H9 (cell line): ENCODE results near the gene PHOSPHO1. TPM values are rescaled to one million over a fixed set of nuclear protein-coding genes. Genes with fewer than 3 reads are reported as not detected.

Source experiments
- DNase-seq: peaks from one replicate; pipeline ENCODE4 v3.0.0-alpha.2; 2017
- H2AFZ ChIP-seq: one replicate; pipeline ENCODE4 v1.6.1; 2013; ENCODE audit warnings: mild to moderate bottlenecking, low read length, control low read depth, moderate library complexity
- H2AK5ac ChIP-seq: 2 replicates; pipeline ENCODE4 v1.6.1; 2013; ENCODE audit warnings: low read length, control low read depth, mixed read lengths; ENCODE audit not compliant: insufficient read length
- H2BK120ac ChIP-seq: one replicate; pipeline ENCODE4 v1.6.1; 2013; ENCODE audit warnings: low read depth, mild to moderate bottlenecking, low read length, control low read depth, inconsistent platforms; ENCODE audit not compliant: poor library complexity, severe bottlenecking
- H2BK12ac ChIP-seq: 2 replicates; pipeline ENCODE4 v1.6.1; 2013; ENCODE audit warnings: low read length, control low read depth, mixed read lengths, low read depth; ENCODE audit not compliant: insufficient read length
- H2BK15ac ChIP-seq: 2 replicates; pipeline ENCODE4 v1.6.1; 2013; ENCODE audit warnings: low read depth, low read length, control low read depth
- H2BK20ac ChIP-seq: one replicate; pipeline ENCODE4 v1.6.1; 2013; ENCODE audit warnings: low read depth, mild to moderate bottlenecking, low read length, control low read depth, inconsistent platforms; ENCODE audit not compliant: poor library complexity, severe bottlenecking
- H2BK5ac ChIP-seq: 2 replicates; pipeline ENCODE4 v1.6.1; 2013; ENCODE audit warnings: low read length, control low read depth, mixed read lengths; ENCODE audit not compliant: insufficient read length
- H3K14ac ChIP-seq: 2 replicates; pipeline ENCODE4 v1.6.1; 2013; ENCODE audit warnings: low read length, control low read depth; ENCODE audit not compliant: insufficient read depth
- H3K18ac ChIP-seq: 2 replicates; pipeline ENCODE4 v1.6.1; 2013; ENCODE audit warnings: low read depth, mild to moderate bottlenecking, mixed read lengths, low read length, control low read depth; ENCODE audit not compliant: insufficient read length
- H3K23ac ChIP-seq: 2 replicates; pipeline ENCODE4 v1.6.1; 2013; ENCODE audit warnings: low read length, control low read depth, mixed read lengths, low read depth; ENCODE audit not compliant: insufficient read length
- H3K23me2 ChIP-seq: 2 replicates; pipeline ENCODE4 v1.6.1; 2013; ENCODE audit warnings: low read depth, mild to moderate bottlenecking, mixed read lengths, low read length, control low read depth; ENCODE audit not compliant: insufficient read length, poor library complexity, severe bottlenecking
- H3K27ac ChIP-seq: 2 replicates; pipeline ENCODE4 v1.5.1; 2013; ENCODE audit warnings: low read length, control low read depth, mixed read lengths, low read depth; ENCODE audit not compliant: insufficient read length
- H3K27me3 ChIP-seq: 2 replicates; pipeline ENCODE4 v1.6.1; 2013; ENCODE audit warnings: low read length, control low read depth, inconsistent platforms; ENCODE audit not compliant: insufficient read depth
- H3K4ac ChIP-seq: 2 replicates; pipeline ENCODE4 v1.6.1; 2013; ENCODE audit warnings: low read depth, mild to moderate bottlenecking, control low read depth, inconsistent platforms, low read length, moderate library complexity
- H3K4me1 ChIP-seq: 2 replicates; pipeline ENCODE4 v1.6.1; 2013; ENCODE audit warnings: low read length, control low read depth, inconsistent platforms; ENCODE audit not compliant: insufficient read depth
- H3K4me2 ChIP-seq: 2 replicates; pipeline ENCODE4 v1.6.1; 2013; ENCODE audit warnings: low read length, control low read depth, mixed read lengths; ENCODE audit not compliant: insufficient read length, insufficient read depth
- H3K56ac ChIP-seq: 2 replicates; pipeline ENCODE4 v1.6.1; 2013; ENCODE audit warnings: low read depth, mild to moderate bottlenecking, mixed read lengths, low read length, control low read depth; ENCODE audit not compliant: insufficient read length
- H3K79me1 ChIP-seq: 2 replicates; pipeline ENCODE4 v1.6.1; 2013; ENCODE audit warnings: low read depth, mild to moderate bottlenecking, moderate library complexity, low read length, control low read depth, inconsistent platforms; ENCODE audit not compliant: insufficient read depth, poor library complexity, severe bottlenecking
- H3K79me2 ChIP-seq: 2 replicates; pipeline ENCODE4 v1.6.1; 2013; ENCODE audit warnings: low read length, control low read depth, inconsistent platforms; ENCODE audit not compliant: insufficient read depth
- H3K9ac ChIP-seq: 2 replicates; pipeline ENCODE4 v1.6.1; 2013; ENCODE audit warnings: low read length, control low read depth, mixed read lengths; ENCODE audit not compliant: insufficient read length; ENCODE audit errors: extremely low read depth
- H3K9me3 ChIP-seq: one replicate; pipeline ENCODE4 v1.6.1; 2013; ENCODE audit warnings: low read depth, low read length, inconsistent platforms; ENCODE audit not compliant: control insufficient read depth
- H3T11ph ChIP-seq: one replicate; pipeline ENCODE4 v1.6.1; 2013; ENCODE audit warnings: mild to moderate bottlenecking, low read length, control low read depth, inconsistent platforms
- H4K20me1 ChIP-seq: one replicate; pipeline ENCODE4 v1.6.1; 2013; ENCODE audit not compliant: control insufficient read depth, insufficient read length, insufficient read depth
- H4K5ac ChIP-seq: 2 replicates; pipeline ENCODE4 v1.6.1; 2013; ENCODE audit warnings: low read depth, mild to moderate bottlenecking, mixed read lengths, low read length, control low read depth; ENCODE audit not compliant: insufficient read length
- H4K8ac ChIP-seq: replicated peaks from 2 replicates; pipeline ENCODE4 v1.6.1; 2013; ENCODE audit warnings: low read length, control low read depth, mixed read lengths, low read depth; ENCODE audit not compliant: insufficient read length
- H4K91ac ChIP-seq: 2 replicates; pipeline ENCODE4 v1.6.1; 2013; ENCODE audit warnings: low read depth, mild to moderate bottlenecking, moderate library complexity, mixed read lengths, low read length, control low read depth; ENCODE audit not compliant: insufficient read length
- H3K27ac Mint-ChIP-seq, 3 experiments: 2 replicates in 2 of 3; 3 replicates in 1 of 3; pipeline ENCODE4 v1.8.0; 2020 to 2021; ENCODE audit warnings: mixed read lengths in 3 of 3, mild to moderate bottlenecking in 1 of 3, moderate library complexity in 1 of 3
- H3K27me3 Mint-ChIP-seq: 2 replicates; pipeline ENCODE4 v1.8.0; 2021; ENCODE audit warnings: low read depth, mild to moderate bottlenecking, moderate library complexity, mixed read lengths
- H3K36me3 Mint-ChIP-seq, 3 experiments: 2 replicates in 2 of 3; 3 replicates in 1 of 3; pipeline ENCODE4 v1.8.0; 2020 to 2021; ENCODE audit warnings: low read depth in 3 of 3, mixed read lengths in 3 of 3; ENCODE audit not compliant: insufficient read depth in 1 of 3
- H3K4me1 Mint-ChIP-seq, 2 experiments: 2 replicates each; pipeline ENCODE4 v1.8.0; 2020; ENCODE audit warnings: mixed read lengths in 2 of 2
- H3K4me3 Mint-ChIP-seq, 2 experiments: 2 replicates in 1 of 2; 3 replicates in 1 of 2; pipeline ENCODE4 v1.8.0; 2020 to 2021; ENCODE audit warnings: mild to moderate bottlenecking in 2 of 2, mixed read lengths in 2 of 2, moderate library complexity in 1 of 2
- H3K9me3 Mint-ChIP-seq, 2 experiments: 2 replicates in 1 of 2; 3 replicates in 1 of 2; pipeline ENCODE4 v1.8.0; 2020; ENCODE audit warnings: mild to moderate bottlenecking in 2 of 2, mixed read lengths in 2 of 2, moderate library complexity in 1 of 2
- CTCF ChIP-seq: fragments of 200-600 bp; sonication (generic); conservative IDR thresholded peaks from 3 replicates; pipeline ENCODE4 v1.8.0; 2021; ENCODE audit warnings: antibody characterized with exemption, mild to moderate bottlenecking
- WGBS: extraction: QIAGEN DNeasy Blood & Tissue Kit; methylation state at CpG from one replicate; pipeline ENCODE4 v1.1.7; 2013; ENCODE audit warnings: missing lambda C conversion rate, low lambda C conversion rate, mixed read lengths; ENCODE audit not compliant: insufficient read length; ENCODE audit errors: extremely low coverage; 5-methylcytosine and 5-hydroxymethylcytosine counted together
- total RNA-seq: library from RNA; stranded (reverse); gene quantifications from 2 replicates; pipeline ENCODE4 v1.2.1, GENCODE V29; 2021

Gene PHOSPHO1
- total RNA-seq, 1 experiment from 2014 or later: 0.63 TPM

- Histone ChIP-seq H3K79me1 (no peaks in the 10 kb centered on the region), H3K23me2 (peaks cover 6% of the 10 kb centered on the region), H3K56ac (no peak overlapping the region), H2AK5ac (no peak overlapping the region), H4K20me1 (no peaks in the 10 kb centered on the region), H3K4ac (no peak overlapping the region), H2BK20ac (no peak overlapping the region), H4K91ac (no peak overlapping the region), H3K23ac (no peak overlapping the region), H2AFZ (no peak overlapping the region), H3K9me3 (no peaks in the 10 kb centered on the region), H4K8ac (no peak overlapping the region), H2BK12ac (no peak overlapping the region), H3K79me2 (no peaks in the 10 kb centered on the region), H3K9ac (no peak overlapping the region), H3K4me2 (no peak overlapping the region), H3K18ac (no peak overlapping the region), H2BK5ac (no peak overlapping the region), H3K14ac (no peak overlapping the region), H3K27me3 (peaks cover 7% of the 10 kb centered on the region; the same call in 1 of the 2 replicates), H2BK15ac (no peak overlapping the region), H3K4me1 (no peaks in the 10 kb centered on the region), H4K5ac (no peak overlapping the region), H3K27ac (no peak overlapping the region), H2BK120ac (no peak overlapping the region), H3T11ph (no peak overlapping the region)
- no peak for DNase-seq
- Mint-ChIP-seq H3K9me3 (no peaks in the 10 kb centered on the region), H3K36me3 (no peaks in the 10 kb centered on the region; a peak in 1 of 7 replicates), H3K27me3 (peaks cover 35% of the 10 kb centered on the region), H3K27ac (no peak overlapping the region), H3K4me3 (no peak overlapping the region; a peak in 1 of 5 replicates), H3K4me1 (peaks cover 21 to 25% of the 10 kb centered on the region in 2 experiments)
- TF ChIP-seq CTCF: no peak
- no CpG with 5 or more reads among the region's 5 CpGs for WGBS
These were observed 4.0 kb upstream of the PHOSPHO1 start for GRCh38 chr17:49234509-49235080.
